ENCODE data around the gene CHCHD4.

The CHCHD4 gene

GRCh38 chr3:14133188-14133800 lies 8.6 kb upstream of the CHCHD4 start:
- H3K4me3 ChIP-seq (ENCODE audit: low read length): no peak overlapping the region
- H3K36me3 ChIP-seq (ENCODE audit: control insufficient read depth, low read depth, low read length): peaks cover 63% of the 10 kb centered on the region
- no peaks in the 10 kb centered on the region for H3K27me3 ChIP-seq (ENCODE audit: control insufficient read depth, insufficient read depth, low read length)
- no peak overlapping the region for H3K9ac ChIP-seq (ENCODE audit: low read length)
- no peak overlapping the region for H3K27ac ChIP-seq (ENCODE audit: low read length)
- H3K4me1 ChIP-seq (ENCODE audit: control insufficient read depth, low read depth, low read length): no peaks in the 10 kb centered on the region
- no peaks in the 10 kb centered on the region for H3K9me3 ChIP-seq (ENCODE audit: control insufficient read depth, low read depth, low read length)

DNA sequence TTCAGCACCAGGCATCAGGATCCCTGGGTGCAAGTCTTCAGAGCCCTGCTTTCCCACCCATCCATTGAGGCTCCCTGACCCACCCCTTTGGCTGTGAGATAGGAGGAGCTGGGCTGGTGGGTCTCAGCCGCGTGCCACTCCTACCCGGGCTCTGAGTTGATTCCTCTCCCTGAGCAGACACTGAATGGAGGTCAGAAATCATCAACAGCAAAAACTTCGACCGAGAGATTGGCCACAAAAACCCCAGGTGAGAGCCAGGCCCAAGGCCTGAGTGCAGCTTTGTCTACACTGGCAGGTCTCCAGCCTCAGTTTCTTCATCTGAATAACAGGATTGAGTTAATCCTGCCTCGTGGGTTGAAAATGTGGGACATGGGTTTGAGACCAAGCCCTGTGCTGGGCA lies 8.0 kb upstream of the CHCHD4 start:
- H3K9me3 ChIP-seq (ENCODE audit: control insufficient read depth, low read depth, low read length): no peaks in the 10 kb centered on the region
- peaks cover 61% of the 10 kb centered on the region for H3K36me3 ChIP-seq (ENCODE audit: control insufficient read depth, low read depth, low read length)
- no peak overlapping the region for H3K27ac ChIP-seq (ENCODE audit: low read length)

DNA sequence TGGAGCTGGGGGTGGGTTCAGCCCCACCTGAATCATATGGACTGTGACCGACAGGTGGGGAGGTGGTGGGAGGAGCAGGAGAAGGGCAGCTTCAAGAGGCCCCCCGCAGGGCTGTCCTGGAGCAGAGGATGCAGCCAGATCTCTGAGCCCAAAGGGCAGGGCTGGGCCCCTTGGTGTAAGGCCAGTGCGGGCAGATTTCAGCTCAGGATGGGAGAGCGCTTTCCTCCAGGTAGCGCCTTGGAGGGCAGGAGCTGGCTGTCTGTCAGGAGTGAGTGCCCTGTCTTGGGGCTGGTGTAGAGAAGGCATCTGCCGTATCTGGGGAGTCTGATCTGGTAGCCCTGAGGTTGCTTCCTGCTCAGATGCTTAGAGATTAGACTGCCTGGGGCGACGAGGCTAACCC lies 7.5 kb upstream of the CHCHD4 start:
- H3K4me3 ChIP-seq (ENCODE audit: low read length): no peak overlapping the region
- H3K27ac ChIP-seq (ENCODE audit: low read length): no peak overlapping the region
- H3K4me1 ChIP-seq (ENCODE audit: control insufficient read depth, low read depth, low read length): no peaks in the 10 kb centered on the region
- no peaks in the 10 kb centered on the region for H3K27me3 ChIP-seq (ENCODE audit: control insufficient read depth, insufficient read depth, low read length)
- H3K36me3 ChIP-seq (ENCODE audit: control insufficient read depth, low read depth, low read length): peaks cover 60% of the 10 kb centered on the region
- H3K9ac ChIP-seq (ENCODE audit: low read length): no peak overlapping the region
- no peaks in the 10 kb centered on the region for H3K9me3 ChIP-seq (ENCODE audit: control insufficient read depth, low read depth, low read length)

More for the DNA sequence above, 8.0 kb upstream of the CHCHD4 start:
- no peaks in the 10 kb centered on the region for H3K4me1 ChIP-seq (ENCODE audit: control insufficient read depth, low read depth, low read length)
- no peak overlapping the region for H3K4me3 ChIP-seq (ENCODE audit: low read length)
- H3K9ac ChIP-seq (ENCODE audit: low read length): no peak overlapping the region
- no peaks in the 10 kb centered on the region for H3K27me3 ChIP-seq (ENCODE audit: control insufficient read depth, insufficient read depth, low read length)

DNA sequence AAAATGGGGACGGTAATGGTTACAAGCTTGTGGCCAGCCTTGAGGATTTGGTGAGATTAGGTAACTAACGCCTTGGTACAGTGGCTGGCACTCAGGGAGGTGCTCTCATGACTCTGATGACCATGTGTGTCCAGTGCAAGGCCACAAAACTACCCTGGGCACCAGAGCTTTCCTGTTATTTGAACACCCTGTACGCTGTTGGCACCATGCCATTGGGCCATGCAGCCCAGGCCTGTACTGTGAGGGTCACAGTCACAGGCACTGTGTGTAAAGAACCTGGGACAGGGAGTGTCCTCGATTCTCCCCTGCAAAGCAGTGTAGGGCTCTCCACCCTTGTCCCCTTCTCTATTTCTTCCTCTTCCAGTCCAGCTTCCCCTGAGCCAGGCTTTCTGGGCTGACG lies 6.5 kb upstream of the CHCHD4 start:
- Histone ChIP-seq H3K27ac (ENCODE audit: low read length) (no peak overlapping the region), H3K9ac (ENCODE audit: low read length) (no peak overlapping the region), H3K36me3 (ENCODE audit: control insufficient read depth, low read depth, low read length) (peaks cover 58% of the 10 kb centered on the region), H3K27me3 (ENCODE audit: control insufficient read depth, insufficient read depth, low read length) (no peaks in the 10 kb centered on the region), H3K4me3 (ENCODE audit: low read length) (no peak overlapping the region), H3K4me1 (ENCODE audit: control insufficient read depth, low read depth, low read length) (peaks cover 2% of the 10 kb centered on the region), H3K9me3 (ENCODE audit: control insufficient read depth, low read depth, low read length) (no peaks in the 10 kb centered on the region)

DNA sequence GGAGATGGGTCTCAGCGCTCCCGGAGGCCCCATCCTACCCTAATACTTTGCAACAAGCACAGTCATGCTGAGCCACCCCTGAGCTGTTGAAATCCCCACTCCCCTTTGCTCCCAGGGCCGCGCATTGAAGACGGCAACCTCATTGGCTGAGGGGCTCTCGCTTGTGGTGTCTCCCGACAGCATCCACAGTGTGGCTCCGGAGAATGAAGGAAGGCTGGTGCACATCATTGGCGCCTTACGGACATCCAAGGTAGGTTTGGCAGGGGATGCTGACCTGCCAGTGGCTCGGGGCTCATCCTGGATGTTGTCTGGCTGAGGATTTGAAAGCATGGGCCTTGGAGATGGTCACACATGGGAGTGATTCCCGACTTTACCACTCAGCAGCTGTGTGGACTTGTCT lies 6.0 kb upstream of the CHCHD4 start:
- H3K4me3 ChIP-seq (ENCODE audit: low read length): no peak overlapping the region
- H3K9ac ChIP-seq (ENCODE audit: low read length): no peak overlapping the region
- peaks cover 53% of the 10 kb centered on the region for H3K36me3 ChIP-seq (ENCODE audit: control insufficient read depth, low read depth, low read length)
- no peaks in the 10 kb centered on the region for H3K27me3 ChIP-seq (ENCODE audit: control insufficient read depth, insufficient read depth, low read length)
- no peaks in the 10 kb centered on the region for H3K9me3 ChIP-seq (ENCODE audit: control insufficient read depth, low read depth, low read length)
- no peak overlapping the region for H3K27ac ChIP-seq (ENCODE audit: low read length)
- peaks cover 3% of the 10 kb centered on the region for H3K4me1 ChIP-seq (ENCODE audit: control insufficient read depth, low read depth, low read length)

DNA sequence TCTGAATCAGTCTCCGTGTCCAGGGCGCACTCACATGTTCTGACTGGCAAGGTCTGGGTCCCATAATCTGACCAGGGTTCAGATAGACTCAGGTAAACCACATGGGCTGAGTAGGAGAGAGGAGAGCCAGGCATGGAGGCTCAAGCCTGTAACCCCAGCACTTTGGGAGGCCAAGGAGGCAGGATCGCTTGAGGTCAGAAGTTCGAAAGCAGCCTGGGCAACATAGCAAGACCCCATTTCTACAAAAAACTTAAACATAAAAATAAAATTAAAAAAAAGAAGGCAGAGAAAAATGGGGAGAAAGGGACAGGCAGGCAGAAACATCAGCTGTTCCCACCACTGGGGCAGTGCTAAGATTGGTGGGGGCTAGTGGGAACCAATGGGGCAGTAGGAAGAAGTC lies 5.6 kb upstream of the CHCHD4 start:
- Histone ChIP-seq H3K9ac (ENCODE audit: low read length) (no peak overlapping the region), H3K36me3 (ENCODE audit: control insufficient read depth, low read depth, low read length) (peaks cover 49% of the 10 kb centered on the region), H3K27me3 (ENCODE audit: control insufficient read depth, insufficient read depth, low read length) (no peaks in the 10 kb centered on the region), H3K4me1 (ENCODE audit: control insufficient read depth, low read depth, low read length) (peaks cover 3% of the 10 kb centered on the region), H3K9me3 (ENCODE audit: control insufficient read depth, low read depth, low read length) (no peaks in the 10 kb centered on the region), H3K27ac (ENCODE audit: low read length) (no peak overlapping the region), H3K4me3 (ENCODE audit: low read length) (no peak overlapping the region)

DNA sequence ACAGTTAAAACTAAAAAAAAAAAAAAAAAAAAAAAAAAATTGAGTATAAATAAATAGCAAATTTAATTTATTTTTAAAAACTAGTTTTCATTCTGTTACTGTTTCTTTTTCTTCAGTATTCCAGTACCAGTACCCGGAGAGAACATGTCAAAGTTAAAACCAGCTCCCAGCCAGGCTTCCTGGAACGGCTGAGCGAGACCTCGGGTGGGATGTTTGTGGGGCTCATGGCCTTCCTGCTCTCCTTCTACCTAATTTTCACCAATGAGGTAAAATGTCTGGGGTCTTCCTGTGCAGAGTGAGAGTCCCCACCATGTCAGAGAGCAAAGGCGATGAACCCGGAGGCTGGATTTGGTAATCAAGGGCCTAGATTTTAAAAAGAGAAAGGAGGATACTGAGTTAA lies 4.6 kb upstream of the CHCHD4 start:
- H3K4me3 ChIP-seq (ENCODE audit: low read length): no peak overlapping the region
- H3K36me3 ChIP-seq (ENCODE audit: control insufficient read depth, low read depth, low read length): peaks cover 39% of the 10 kb centered on the region
- no peaks in the 10 kb centered on the region for H3K27me3 ChIP-seq (ENCODE audit: control insufficient read depth, insufficient read depth, low read length)
- H3K9me3 ChIP-seq (ENCODE audit: control insufficient read depth, low read depth, low read length): no peaks in the 10 kb centered on the region
- H3K9ac ChIP-seq (ENCODE audit: low read length): no peak overlapping the region
- H3K4me1 ChIP-seq (ENCODE audit: control insufficient read depth, low read depth, low read length): peaks cover 3% of the 10 kb centered on the region
- H3K27ac ChIP-seq (ENCODE audit: low read length): no peak overlapping the region

DNA sequence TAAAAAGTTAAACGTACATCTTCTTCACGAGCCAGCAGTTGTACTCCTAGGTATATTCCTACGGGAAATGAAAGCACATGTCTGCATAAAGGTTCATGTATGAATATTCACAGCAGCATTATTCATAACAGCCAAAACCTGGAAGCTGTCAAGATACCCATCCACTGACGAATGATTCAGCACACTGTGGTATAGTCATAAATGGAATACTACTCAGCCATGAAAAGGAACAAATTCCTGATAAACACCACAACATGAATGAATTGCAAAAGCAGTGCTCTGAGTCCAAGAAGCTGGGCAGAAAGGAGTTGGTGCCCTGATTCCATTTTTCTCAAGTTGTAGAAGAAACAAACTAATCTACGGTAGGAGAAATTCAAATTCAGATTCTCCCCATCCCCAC lies 4.1 kb upstream of the CHCHD4 start:
- peaks cover 34% of the 10 kb centered on the region for H3K36me3 ChIP-seq (ENCODE audit: control insufficient read depth, low read depth, low read length)
- H3K4me3 ChIP-seq (ENCODE audit: low read length): no peak overlapping the region
- no peaks in the 10 kb centered on the region for H3K27me3 ChIP-seq (ENCODE audit: control insufficient read depth, insufficient read depth, low read length)
- no peaks in the 10 kb centered on the region for H3K9me3 ChIP-seq (ENCODE audit: control insufficient read depth, low read depth, low read length)
- no peak overlapping the region for H3K27ac ChIP-seq (ENCODE audit: low read length)
- H3K9ac ChIP-seq (ENCODE audit: low read length): no peak overlapping the region
- H3K4me1 ChIP-seq (ENCODE audit: control insufficient read depth, low read depth, low read length): peaks cover 6% of the 10 kb centered on the region

DNA sequence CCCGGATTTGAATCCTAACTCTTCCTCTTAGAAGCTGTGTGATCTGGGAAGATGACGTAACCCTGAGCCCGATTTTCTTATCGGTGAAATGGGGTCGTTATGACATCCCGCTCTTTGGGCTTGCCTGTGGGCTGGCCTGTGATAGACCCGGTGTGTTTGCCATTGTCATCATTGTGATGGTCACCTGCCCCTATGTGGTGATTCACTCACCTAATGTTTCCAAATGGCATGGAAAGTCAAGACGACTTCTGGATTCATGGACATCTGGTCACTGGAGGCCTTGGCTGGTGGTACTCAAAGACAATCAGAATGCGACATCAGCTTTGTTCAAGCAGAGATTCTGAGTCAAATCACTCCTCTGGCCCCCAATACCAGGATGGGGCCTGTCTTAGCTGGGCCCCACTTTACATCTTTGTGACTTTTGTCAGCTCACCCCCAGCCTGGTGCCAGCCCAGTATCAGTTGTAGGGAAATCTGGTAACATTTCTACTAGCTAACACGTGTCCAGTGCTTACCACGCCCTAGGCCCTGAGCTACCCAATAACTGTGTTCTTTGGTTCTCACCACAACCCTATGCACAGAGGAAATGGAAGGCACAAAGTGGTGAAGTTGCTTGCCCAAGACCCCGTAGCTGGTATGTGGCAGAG lies 3.0 kb upstream of the CHCHD4 start:
- peaks cover 23% of the 10 kb centered on the region for H3K36me3 ChIP-seq (ENCODE audit: control insufficient read depth, low read depth, low read length)
- no peak overlapping the region for H3K27ac ChIP-seq (ENCODE audit: low read length)
- H3K9me3 ChIP-seq (ENCODE audit: control insufficient read depth, low read depth, low read length): no peaks in the 10 kb centered on the region
- no peaks in the 10 kb centered on the region for H3K27me3 ChIP-seq (ENCODE audit: control insufficient read depth, insufficient read depth, low read length)
- no peak overlapping the region for H3K9ac ChIP-seq (ENCODE audit: low read length)
- H3K4me1 ChIP-seq (ENCODE audit: control insufficient read depth, low read depth, low read length): peaks cover 16% of the 10 kb centered on the region
- no peak overlapping the region for H3K4me3 ChIP-seq (ENCODE audit: low read length)

DNA sequence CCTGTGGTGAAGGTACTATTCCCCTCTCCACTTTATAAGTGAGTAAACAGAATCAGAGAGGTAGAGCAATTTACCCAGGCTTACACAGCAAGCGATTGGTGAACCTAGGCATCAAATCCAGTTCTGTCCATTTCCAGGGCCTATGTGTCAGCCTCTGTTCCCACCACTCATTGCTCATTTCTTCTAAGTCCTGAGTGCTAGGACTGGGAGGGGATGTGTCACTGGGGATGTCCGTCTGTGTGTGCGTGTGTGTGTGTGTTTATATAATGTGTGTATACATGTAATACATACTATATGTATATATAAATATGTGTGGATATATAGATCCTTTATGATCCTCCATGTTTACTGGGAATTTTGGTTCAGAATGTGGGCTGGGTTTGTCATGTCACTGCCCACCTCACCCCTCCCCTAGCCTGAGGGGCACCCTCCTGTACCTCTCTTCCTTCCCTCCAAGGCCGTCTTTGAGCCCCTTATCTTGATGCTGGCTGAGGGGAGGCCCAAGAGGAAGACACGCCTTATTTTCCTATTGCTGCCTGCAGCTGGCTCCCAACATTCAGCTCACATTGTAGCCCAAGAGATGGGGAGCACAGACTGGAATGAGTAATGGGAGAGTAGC lies 2.3 kb upstream of the CHCHD4 start:
- peaks cover 20% of the 10 kb centered on the region for H3K36me3 ChIP-seq (ENCODE audit: control insufficient read depth, low read depth, low read length)
- H3K27ac ChIP-seq (ENCODE audit: low read length): no peak overlapping the region
- H3K9ac ChIP-seq (ENCODE audit: low read length): no peak overlapping the region

DNA sequence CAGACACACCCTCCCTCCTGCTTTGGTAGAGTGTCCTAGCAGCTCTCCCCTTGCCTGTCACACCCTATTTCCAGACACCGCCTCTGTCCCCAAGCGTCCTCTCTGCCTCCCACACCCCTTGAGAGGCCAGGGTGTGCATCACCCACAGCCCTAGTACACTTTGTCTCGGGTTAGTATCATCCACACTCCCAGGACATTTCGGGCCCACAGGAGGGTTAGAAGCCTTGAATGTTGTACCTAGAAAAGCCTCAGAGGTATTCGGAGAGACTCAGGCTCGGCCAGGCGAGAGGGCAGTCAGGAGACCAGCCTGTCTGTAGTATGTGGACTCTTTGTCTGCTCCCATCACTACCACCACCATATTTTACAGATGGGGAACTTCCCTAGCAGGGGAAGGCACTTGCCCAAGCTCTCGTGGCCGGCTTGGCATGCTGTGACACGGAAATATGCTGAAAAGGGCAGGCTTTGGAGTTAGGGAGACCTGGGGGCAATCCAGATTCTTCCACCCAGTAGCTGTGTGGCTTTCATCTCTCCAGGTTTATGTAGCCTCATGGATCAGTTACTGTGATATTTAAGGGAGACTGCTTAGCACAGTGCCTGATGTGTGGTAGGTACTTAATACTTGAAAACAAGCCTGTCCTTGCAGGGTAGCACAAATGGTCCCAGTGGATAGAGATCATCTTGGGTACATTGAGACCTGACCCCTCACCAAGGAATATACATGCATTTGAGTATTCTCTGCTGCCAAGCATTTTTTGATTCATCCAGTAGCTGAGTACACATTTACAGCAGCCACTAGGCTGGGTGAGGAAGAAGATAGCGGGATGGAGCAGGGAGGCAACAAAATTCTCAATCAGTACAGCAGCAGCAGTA lies 1.6 kb upstream of the CHCHD4 start:
- H3K27ac ChIP-seq (ENCODE audit: low read length): no peak overlapping the region
- H3K36me3 ChIP-seq (ENCODE audit: control insufficient read depth, low read depth, low read length): peaks cover 17% of the 10 kb centered on the region
- H3K4me1 ChIP-seq (ENCODE audit: control insufficient read depth, low read depth, low read length): peaks cover 23% of the 10 kb centered on the region
- no peaks in the 10 kb centered on the region for H3K9me3 ChIP-seq (ENCODE audit: control insufficient read depth, low read depth, low read length)
- peak overlapping the region; percentile 92 for H3K4me3 ChIP-seq (ENCODE audit: low read length)
- no peaks in the 10 kb centered on the region for H3K27me3 ChIP-seq (ENCODE audit: control insufficient read depth, insufficient read depth, low read length)
- no peak overlapping the region for H3K9ac ChIP-seq (ENCODE audit: low read length)

More for the DNA sequence above, 2.3 kb upstream of the CHCHD4 start:
- Histone ChIP-seq H3K4me3 (ENCODE audit: low read length) (no peak overlapping the region), H3K27me3 (ENCODE audit: control insufficient read depth, insufficient read depth, low read length) (no peaks in the 10 kb centered on the region), H3K4me1 (ENCODE audit: control insufficient read depth, low read depth, low read length) (peaks cover 22% of the 10 kb centered on the region), H3K9me3 (ENCODE audit: control insufficient read depth, low read depth, low read length) (no peaks in the 10 kb centered on the region)

All from iPS-18a (cell line).